ENCODE measurements around the gene GAN. TPM values are rescaled to one million over a fixed set of nuclear protein-coding genes. Genes with fewer than 3 reads are reported as not detected.
"Not testable (repeated sequence)": the region's sequence is repeated elsewhere in the genome, so short reads cannot be mapped to it uniquely, and the experiment has no call there.

GAN gene
- total RNA-seq, 1 donor from 2014 or later = 10.0 TPM

DNA sequence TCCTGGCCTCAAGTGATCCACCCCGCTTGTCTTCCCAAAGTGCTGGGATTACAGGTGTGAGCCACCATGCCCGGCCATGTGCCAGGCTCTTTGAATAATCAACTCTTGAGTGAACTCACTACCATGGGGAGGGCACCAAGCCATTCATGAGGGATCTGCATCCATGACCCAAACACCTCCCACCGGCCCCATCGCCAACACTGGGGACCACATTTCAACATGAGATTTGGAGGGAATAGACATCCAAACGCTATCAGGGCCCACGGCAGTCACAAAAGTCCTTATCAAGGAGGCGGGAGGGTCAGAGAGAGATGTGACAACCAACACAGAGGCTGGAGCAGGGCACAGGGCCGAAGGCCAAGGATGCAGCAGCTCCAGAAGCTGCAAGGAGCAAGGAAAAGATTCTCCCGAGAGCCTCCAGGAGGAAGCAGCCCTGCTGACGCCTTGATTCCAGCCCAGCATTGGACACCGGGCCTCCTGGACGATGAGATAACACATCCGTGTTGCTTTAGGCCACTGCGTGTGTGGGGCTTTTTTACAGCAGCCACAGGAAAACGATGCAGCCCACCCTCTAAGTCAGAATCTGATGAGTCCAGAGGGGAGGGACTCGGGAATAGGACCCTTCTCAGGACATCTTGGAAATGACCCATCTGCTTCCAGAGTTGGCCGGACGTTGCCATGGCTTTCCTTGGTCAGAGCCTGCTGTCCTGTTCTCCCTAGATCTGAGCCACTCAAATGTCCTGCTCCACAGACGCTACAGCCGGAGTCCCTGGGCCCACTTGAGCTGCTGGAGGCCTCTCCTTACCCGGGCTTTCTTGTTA, 82.5 kb downstream of the GAN start:
- DNase-seq (ENCODE audit: low spot score) = peak; percentile 35

GRCh38 chr16:81397879-81398520, 83.2 kb downstream of the GAN start:
- no peak for DNase-seq (ENCODE audit: low spot score)

- no peak for DNase-seq (ENCODE audit: low spot score)
These were observed 85.1 kb downstream of the GAN start for GRCh38 chr16:81399909-81400308.

DNA sequence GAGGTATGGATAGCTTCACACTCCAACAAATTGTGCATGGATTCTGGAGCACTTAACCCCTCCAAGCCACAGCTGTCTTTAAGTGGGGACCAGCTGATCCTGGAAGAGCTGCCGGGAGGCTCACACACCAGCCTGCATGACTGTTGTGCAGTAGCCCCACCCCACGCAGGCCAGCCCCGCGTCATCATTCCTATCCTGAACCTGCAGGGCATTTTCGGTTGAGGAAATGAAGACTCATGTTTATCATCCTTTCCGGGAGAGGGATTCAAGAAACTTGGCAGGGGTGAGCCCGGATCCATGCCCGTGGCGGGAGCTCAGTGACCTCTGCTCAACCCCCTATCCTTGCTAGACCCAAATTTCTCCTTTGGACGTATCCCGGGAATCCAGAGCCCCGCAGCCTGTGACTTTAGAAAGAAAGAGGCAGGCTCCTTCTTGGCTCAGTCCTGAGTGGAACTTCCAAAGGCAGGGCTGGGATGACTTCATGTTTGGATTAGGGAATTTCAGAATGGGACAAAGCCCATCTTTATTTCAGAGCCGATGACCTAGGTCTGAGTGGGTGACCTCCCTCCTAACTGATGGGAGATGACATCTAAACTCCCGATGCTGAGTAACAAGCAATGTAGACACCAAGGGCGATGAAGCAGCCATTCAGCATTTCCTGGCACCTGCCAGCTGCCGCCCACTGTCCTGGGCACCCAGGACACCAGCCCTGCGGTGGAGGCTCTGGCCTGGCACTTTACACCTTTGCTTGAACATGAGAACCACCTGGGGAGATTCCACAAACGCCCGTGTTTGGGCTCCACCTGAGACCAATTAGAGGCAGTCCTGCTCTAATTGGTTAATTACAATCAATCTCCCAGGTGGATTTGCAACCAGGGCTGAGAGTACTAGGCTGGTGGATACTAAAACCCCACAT, 86.5 kb downstream of the GAN start:
- DNase-seq (ENCODE audit: low spot score) = no peak

GRCh38 chr16:81403208-81403600, 88.4 kb downstream of the GAN start:
- no peak for DNase-seq (ENCODE audit: low spot score)

GRCh38 chr16:81403601-81404391, 89.0 kb downstream of the GAN start:
- DNase-seq (ENCODE audit: low spot score) = peak; percentile 96

DNA sequence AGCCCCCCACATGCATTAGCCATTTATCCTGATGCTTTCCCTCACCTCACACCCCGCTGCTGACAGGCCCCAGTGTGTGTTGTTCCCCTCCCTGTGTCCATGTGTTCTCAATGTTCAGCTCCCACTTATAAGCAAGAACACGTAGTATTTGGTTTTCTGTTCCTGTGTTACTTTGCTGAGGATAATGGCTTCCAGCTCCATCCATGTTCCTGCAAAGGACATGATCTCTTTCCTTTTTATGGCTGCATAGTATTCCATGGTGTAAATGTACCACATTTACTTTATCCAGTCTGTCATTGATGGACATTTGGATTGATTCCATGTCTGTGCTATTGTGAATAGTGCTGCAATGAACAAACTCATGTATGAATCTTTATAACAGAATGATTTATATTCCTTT, 90.2 kb downstream of the GAN start:
- DNase-seq (ENCODE audit: low spot score) = peak; percentile 6

DNA sequence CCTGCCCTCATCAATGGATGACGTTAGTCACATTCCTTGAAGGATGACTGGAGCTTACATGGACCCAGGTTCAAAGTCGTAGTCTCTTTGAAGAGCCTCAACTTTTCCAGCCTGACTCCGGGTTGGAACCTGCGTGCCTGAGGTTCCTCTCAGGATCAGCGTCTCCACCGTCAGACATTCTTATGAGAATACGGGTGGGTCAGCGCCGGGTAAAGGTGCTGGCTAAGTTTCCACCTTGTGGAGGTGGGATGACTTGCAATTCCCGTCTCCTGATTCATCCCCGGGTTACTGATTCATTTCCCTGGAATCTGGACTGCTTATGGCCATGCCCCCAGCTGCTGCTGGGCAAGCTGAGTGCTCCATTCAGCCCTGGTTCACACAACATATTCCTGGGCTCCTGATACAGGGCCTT, 90.9 kb downstream of the GAN start:
- peak; percentile 28 for DNase-seq (ENCODE audit: low spot score)

DNA sequence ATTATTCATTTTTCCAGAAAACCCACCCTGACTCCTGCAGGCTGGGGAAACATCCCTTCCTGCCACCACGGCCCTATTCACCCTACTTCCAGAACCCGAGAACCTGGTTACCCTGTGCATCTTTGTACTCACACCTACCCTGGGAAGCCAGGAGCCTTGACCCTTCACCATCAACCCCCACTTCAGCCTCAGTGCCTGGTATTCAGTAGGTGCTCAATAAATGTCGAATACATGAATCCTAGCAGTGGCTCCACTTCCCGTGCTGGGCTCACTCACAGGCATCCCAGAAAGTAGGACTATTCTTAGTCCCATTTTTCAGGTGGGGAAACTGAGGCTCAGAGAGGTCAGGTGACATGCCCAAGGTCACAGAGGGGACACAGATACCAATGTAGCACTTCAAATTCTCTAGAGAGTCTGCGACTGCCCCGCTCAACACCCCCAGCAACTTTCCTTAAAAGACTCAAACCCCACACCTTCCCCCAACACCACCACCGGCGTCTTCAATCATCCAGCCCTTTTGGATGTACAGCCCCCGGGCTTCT, 93.7 kb downstream of the GAN start:
- no peak for DNase-seq (ENCODE audit: low spot score)

DNA sequence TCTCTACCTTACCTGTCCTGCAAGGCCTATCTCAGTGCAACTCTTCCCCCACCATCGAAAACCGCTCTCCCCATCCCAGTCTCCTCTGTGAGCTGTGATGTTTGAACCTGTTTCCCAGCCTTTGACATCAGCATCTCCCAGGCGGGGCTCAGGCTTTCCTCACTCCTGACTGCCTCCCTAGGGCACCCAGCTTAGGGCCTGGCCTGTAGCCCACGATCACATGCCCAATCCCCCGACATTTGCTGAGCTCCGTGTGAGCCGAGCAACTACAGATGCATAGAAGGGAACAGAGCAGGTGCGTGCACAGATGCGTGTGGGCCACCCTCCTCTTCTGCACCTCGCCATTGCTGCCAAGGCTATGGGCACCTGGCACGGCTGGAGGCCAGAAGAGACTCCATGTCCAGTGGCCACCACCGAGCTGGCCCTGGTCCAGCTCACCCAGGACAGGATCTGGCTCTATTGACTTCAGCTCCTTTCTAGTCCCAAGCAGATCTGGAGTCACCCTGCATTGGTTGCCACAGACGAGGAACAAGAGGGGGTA, 94.3 kb downstream of the GAN start:
- no peak for DNase-seq (ENCODE audit: low spot score)

DNA sequence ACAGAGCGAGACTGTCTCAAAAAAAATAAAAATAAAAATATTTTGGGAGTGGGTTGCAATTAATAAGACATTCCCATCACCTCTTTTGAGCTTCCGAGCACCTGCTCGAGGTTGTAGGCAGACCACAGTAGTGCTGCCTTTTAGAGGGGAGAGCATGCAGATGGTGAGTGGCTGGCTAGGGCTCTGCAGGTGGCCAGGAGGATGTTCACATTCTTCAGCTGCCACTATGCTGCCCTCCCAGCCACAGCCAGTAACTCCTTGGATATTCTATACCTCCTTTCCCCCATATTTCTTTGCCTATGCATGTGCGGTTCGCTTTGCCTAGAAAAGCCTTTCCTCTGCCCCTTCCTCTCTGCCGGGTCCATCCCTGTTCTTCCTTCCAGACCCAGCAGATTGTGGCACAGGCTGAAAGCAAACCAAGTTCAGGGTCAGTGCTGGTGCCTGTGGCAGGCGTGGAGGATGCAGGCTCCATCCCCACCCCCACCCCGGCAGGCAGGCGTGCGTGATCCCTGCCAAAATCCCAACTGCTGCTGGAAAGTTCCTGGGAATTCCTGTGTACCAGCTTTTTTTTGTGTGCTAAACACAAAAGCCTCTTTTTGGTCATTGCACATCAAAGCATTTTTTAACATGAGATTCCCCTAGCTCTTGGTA, 96.0 kb downstream of the GAN start:
- no peak for DNase-seq (ENCODE audit: low spot score)

DNA sequence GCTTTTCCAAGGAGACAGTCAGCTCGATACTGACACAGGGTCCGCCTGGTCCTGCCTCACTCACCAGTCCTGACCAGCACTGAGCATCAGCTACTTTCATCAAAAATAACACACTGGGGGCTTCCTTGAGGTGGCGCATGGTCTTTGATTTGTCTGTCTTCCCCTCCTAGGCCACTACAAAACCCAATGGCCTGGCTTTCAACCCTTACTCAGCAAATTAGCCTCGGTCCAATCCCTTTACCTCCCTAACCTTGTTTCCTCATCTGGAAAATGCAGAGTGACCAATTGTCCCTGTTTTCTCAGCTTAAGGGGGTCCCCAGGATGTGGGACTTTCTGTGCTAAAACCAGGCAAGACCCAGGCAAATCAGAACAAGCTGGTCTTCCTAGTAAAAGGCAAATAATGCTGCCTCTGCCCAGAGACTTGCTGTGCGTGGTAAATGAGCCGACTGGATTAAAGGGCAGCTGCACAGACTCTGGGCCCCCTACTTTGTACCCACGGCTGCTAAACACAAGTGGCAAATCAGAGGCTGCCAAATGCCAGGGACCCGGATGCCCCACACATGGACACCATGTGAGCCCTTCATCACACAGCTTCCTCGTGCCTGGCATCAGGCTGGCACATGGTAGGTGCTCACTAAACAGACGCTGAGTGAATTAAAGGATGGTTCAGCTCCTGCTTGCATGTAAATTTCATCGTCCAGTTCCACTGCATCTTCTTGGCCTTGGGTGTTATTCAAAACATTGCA, 98.7 kb downstream of the GAN start:
- DNase-seq (ENCODE audit: low spot score) = no peak

DNA sequence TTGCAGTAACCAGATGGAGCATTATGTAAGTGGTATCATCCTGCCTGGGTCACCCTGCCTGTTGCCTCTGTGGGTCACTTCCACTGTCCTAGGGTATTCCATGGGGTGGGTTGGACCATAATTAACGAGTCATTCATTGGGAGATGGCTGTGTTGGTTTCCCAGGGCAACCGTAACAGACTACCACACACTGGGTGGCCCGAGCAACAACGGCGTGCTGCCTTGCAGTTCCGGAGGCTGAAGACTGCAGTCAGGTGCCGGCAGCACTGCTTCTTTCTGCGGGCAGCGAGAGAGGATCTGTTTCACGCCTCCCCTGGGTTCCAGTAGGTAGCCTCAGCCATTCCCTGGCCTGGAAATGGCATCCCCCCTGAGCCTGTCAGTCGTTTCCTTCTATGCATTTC, 101.0 kb downstream of the GAN start:
- no peak for DNase-seq (ENCODE audit: low spot score)

DNA sequence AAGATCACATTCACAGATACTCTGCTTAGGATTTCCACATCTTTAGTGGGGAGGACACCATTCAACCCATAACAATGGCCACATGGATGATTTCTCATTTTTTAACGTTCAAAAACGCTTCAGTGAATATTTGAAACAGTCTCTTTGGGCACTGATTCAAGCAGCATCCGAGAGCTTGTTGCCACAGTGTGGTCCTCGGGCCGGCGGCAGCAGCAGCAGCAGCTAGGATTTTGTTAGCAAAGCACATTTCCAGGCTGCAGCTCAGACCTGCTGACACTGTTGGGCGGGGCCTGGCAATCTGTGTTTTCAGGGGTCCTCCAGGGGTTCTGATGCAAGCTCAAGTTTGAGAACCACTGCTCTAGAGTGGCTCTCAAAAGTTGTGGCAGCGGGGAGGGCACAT, 102.0 kb downstream of the GAN start:
- no peak for DNase-seq (ENCODE audit: low spot score)

- no peak for DNase-seq (ENCODE audit: low spot score)
These were observed 102.4 kb downstream of the GAN start for GRCh38 chr16:81417210-81417609.

DNA sequence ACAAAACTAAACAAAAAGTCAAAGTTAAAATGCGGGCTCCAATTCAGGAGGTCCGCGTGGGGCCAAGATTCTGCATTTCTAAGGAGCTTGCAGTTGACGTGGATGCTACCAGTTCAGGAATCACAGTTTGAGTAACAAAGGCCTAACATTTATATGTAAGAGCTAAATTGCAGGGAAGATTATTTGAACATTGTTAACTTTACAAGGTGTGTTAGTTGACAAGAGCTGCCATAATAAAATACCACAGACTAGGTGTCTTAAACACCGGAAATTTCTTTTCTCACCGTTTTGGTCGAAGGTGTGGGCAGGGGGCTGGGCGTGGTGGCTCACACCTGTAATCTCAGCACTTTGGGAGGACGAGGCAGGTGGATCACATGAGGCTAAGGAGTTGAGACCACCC, 105.0 kb downstream of the GAN start:
- no peak for DNase-seq (ENCODE audit: low spot score)

- DNase-seq (ENCODE audit: low spot score) = no peak
These were observed 106.4 kb downstream of the GAN start for GRCh38 chr16:81421126-81421525.

GRCh38 chr16:81421536-81421935, 106.8 kb downstream of the GAN start:
- no peak for DNase-seq (ENCODE audit: low spot score)

GRCh38 chr16:81422153-81422552, 107.4 kb downstream of the GAN start:
- DNase-seq (ENCODE audit: low spot score) = not testable (repeated sequence)
